ENCODE results near the gene B3GNT2. TPM values are rescaled to one million over a fixed set of nuclear protein-coding genes. Genes with fewer than 3 reads are reported as not detected.

B3GNT2 gene
- total RNA-seq, 3 donors from 2014 or later (not counting 1 experiment from before 2014, with no cell fraction given): 51.9 to 68.0 (median 54.0) TPM

- H3K4me3 Mint-ChIP-seq: no peak overlapping the region
- Histone ChIP-seq H3K4me1 (ENCODE audit: control insufficient read depth, insufficient read depth, low read length) (no peaks in the 10 kb centered on the region), H3K27ac (ENCODE audit: low read length) (no peak overlapping the region), H3K36me3 (ENCODE audit: control insufficient read depth, insufficient read depth, low read length) (no peaks in the 10 kb centered on the region), H3K27me3 (ENCODE audit: control insufficient read depth, insufficient read depth, low read length) (no peaks in the 10 kb centered on the region), H3K4me3 (ENCODE audit: low read length) (no peak overlapping the region), H3K9me3 (ENCODE audit: control insufficient read depth, insufficient read depth, low read length) (no peaks in the 10 kb centered on the region)
- no peaks in the 10 kb centered on the region for H3K36me3 Mint-ChIP-seq
- intact Hi-C loops (cut with micrococcal nuclease): no loop called here
- DNase-seq: no peak
- no peaks in the 10 kb centered on the region for H3K4me1 Mint-ChIP-seq
- no peak overlapping the region for H3K27ac Mint-ChIP-seq
- H3K9me3 Mint-ChIP-seq: no peaks in the 10 kb centered on the region
- 93% methylated on average over 3 of the region's 3 CpGs for WGBS (ENCODE audit: insufficient coverage)
- no peak for ATAC-seq
- no peak for TF ChIP-seq CTCF (IDR thresholded peaks at IDR 0.05)
- H3K27me3 Mint-ChIP-seq (ENCODE audit: low read depth in 2 of 2): peaks cover 0 to 3% of the 10 kb centered on the region in 2 donors
These were observed 7.5 kb upstream of the B3GNT2 start for GRCh38 chr2:62188416-62188815.

DNA sequence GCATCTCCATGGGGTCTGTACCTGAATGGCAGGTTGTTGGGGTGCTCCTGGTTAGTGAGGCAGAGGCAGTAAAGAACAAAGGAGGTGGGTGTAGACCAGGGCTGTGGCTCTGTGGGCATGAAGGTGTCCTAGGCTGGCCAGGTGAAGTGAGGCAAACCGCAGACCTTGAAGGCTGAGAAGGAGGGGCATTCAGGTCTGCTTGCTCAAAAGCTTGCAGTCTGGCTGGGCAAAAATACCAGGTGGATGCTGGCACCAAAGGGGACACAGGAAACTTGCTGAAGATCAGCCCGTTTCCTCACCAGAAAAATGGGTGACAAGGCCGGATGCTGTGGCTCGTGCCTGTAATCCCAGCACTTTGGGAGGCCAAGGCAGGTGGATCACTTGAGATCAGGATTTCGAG, 6.7 kb upstream of the B3GNT2 start:
- Mint-ChIP-seq H3K36me3 (no peaks in the 10 kb centered on the region), H3K9me3 (no peaks in the 10 kb centered on the region), H3K27ac (no peak overlapping the region), H3K4me1 (no peaks in the 10 kb centered on the region), H3K27me3 (ENCODE audit: low read depth in 2 of 2) (peaks cover 0 to 3% of the 10 kb centered on the region in 2 donors), H3K4me3 (no peak overlapping the region)
- H3K27me3 ChIP-seq (ENCODE audit: control insufficient read depth, insufficient read depth, low read length): no peaks in the 10 kb centered on the region
- WGBS (ENCODE audit: insufficient coverage): 86% methylated on average over 5 of the region's 5 CpGs
- no peak overlapping the region for H3K4me3 ChIP-seq (ENCODE audit: low read length)
- no peak for DNase-seq
- no peaks in the 10 kb centered on the region for H3K9me3 ChIP-seq (ENCODE audit: control insufficient read depth, insufficient read depth, low read length)
- H3K36me3 ChIP-seq (ENCODE audit: control insufficient read depth, insufficient read depth, low read length): no peaks in the 10 kb centered on the region
- H3K4me1 ChIP-seq (ENCODE audit: control insufficient read depth, insufficient read depth, low read length): no peaks in the 10 kb centered on the region
- intact Hi-C loops (cut with micrococcal nuclease): no loop called here
- TF ChIP-seq CTCF (IDR thresholded peaks at IDR 0.05): no peak
- H3K27ac ChIP-seq (ENCODE audit: low read length): no peak overlapping the region
- no peak for ATAC-seq

DNA sequence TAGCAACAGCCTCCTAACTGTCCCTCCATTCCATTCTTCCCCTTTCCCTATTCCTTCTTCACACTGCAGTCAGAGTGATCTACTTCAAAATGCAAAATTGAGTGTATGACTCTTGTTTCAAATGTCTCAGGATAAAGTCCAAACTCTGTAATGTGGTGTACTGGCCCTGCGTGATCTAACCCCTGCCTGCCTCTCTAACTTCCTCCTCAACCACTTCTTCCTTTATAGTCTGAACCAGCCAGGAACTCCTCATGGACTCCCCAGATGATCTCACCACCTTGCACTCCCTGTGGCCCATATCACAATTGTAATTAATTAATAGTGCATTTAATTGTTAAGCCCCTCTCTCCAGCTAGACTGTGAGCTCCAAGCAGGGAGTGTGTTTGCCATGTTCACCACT, 3.1 kb upstream of the B3GNT2 start:
- peaks cover 19% of the 10 kb centered on the region for H3K4me1 ChIP-seq (ENCODE audit: control insufficient read depth, insufficient read depth, low read length)
- Mint-ChIP-seq H3K4me3 (no peak overlapping the region), H3K4me1 (peaks cover 6% of the 10 kb centered on the region in 2 donors), H3K36me3 (no peaks in the 10 kb centered on the region), H3K9me3 (no peaks in the 10 kb centered on the region), H3K27me3 (ENCODE audit: low read depth in 2 of 2) (peaks cover 0 to 3% of the 10 kb centered on the region in 2 donors), H3K27ac (no peak overlapping the region)
- DNase-seq: no peak
- no peaks in the 10 kb centered on the region for H3K36me3 ChIP-seq (ENCODE audit: control insufficient read depth, insufficient read depth, low read length)
- no peaks in the 10 kb centered on the region for H3K27me3 ChIP-seq (ENCODE audit: control insufficient read depth, insufficient read depth, low read length)
- H3K4me3 ChIP-seq (ENCODE audit: low read length): no peak overlapping the region
- no peak overlapping the region for H3K27ac ChIP-seq (ENCODE audit: low read length)
- WGBS (ENCODE audit: insufficient coverage): 43% methylated on average over 1 of the region's 1 CpG
- no peak for ATAC-seq
- H3K9me3 ChIP-seq (ENCODE audit: control insufficient read depth, insufficient read depth, low read length): no peaks in the 10 kb centered on the region
- TF ChIP-seq CTCF (IDR thresholded peaks at IDR 0.05): no peak
- intact Hi-C loops (cut with micrococcal nuclease): loop anchor here (10.0 kb wide), 1 partner anchor 222 kb away; no protein-coding TSS in a partner anchor

Measured in natural killer cell (primary cell).